ENCODE results near the gene RNF130.
A peak's percentile ranks its signal among the peaks of the same experiment; 100 is the strongest.

The RNF130 gene, protein sequence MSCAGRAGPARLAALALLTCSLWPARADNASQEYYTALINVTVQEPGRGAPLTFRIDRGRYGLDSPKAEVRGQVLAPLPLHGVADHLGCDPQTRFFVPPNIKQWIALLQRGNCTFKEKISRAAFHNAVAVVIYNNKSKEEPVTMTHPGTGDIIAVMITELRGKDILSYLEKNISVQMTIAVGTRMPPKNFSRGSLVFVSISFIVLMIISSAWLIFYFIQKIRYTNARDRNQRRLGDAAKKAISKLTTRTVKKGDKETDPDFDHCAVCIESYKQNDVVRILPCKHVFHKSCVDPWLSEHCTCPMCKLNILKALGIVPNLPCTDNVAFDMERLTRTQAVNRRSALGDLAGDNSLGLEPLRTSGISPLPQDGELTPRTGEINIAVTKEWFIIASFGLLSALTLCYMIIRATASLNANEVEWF

DNA sequence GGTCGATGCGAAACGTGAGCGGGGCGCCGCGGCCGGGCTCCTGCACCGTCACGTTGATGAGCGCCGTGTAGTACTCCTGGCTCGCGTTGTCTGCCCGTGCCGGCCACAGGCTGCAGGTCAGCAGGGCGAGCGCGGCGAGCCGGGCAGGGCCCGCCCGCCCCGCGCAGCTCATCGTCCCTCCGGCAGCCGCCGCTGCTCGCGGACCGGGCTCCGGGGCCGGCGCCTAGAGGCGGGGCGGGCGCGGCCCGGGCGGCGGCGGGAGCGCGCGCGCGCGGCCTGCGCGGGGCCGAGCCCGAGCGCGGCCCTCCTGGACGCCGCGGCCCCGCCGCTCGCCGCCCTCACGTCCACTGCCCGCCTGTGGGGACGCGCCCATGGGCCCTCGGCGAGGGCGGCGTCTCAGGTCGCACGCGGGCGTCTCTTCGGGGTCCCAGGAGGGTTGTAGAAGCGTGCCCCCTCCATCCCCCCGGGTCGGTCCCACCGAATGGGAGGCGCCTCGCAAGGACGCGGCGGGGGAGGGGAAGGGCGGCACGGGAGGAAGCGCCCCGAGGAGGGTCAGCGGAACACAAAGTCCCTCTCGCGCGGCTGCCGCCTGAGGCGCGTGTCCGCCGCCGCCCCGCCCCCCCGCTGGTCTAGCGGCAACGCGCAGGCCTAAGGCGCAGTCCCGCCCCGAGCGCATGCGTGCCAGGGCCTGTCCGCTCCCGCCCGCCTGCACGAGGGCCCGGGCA is at the start of gene RNF130:
Gene RNF130, minus strand, starts transcription at position 229 of the 725 bp plus-strand sequence. Its CDS starts 57 bp downstream, at position 172.
- peak within 1 kb of the TSS; percentile 73 for H3K4me3 ChIP-seq (ENCODE audit: low read depth, low read length)

DNA sequence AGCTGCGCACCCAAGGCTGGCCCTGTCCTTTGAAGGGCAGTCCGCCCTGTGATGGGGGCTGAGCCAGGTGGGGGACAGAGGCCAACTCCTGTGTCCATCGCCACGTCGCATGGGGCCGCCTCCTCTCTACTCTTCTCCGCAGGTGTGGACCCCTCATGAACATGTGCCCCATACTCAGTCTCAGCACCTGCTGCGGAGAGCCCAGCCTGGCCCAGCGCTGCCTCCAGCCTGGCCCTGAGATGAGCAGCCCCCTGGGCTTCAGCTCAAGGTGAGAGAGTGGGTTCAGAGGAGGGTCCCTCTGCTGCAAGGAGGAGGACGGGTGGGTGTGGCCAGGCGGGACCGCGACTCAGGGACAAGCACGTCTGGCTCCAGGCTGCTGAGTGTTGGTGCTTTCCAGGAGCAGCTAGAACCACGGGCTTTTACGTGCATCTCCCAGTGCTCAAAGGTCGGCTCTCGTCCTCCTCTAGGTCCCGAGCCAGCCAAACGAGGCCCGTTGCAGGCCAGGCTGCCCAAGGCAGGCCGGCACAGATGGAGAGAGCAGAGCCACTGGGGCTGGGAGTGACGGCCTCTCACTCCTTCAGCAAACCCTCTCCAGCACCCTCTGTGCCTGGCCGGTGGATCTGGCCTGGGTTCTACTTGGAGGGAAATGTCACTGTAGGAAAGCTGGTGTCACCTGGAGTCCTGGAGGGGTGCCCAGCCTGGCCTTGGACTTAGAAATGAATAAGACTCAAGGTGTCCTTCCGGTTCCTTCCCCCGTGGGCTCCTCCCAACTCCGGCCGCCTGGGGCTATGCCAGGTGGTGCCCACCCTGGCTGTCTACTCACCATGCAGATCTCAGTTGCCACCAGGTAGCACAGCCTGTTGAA is 48.9 kb upstream of the RNF130 start:
- H3K4me3 ChIP-seq (ENCODE audit: low read depth, low read length): no peak overlapping the region

DNA sequence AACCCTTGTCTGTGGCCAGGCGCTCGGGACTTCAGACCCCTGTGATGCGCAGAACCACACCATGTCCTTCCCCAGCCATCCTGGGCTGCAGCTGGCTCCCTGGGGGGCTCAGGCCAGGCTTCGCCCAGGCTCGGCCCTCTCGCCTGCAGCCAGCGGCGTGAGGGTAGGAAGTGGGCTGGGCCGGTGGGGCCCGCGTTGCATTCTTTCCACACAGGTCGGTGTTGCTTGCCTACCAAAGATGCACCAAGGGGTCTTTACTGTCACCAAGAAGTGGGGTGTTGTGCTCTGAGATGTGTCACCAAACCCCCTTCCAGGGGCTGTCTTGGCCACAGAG is 48.3 kb upstream of the RNF130 start:
- no peak overlapping the region for H3K4me3 ChIP-seq (ENCODE audit: low read depth, low read length)

DNA sequence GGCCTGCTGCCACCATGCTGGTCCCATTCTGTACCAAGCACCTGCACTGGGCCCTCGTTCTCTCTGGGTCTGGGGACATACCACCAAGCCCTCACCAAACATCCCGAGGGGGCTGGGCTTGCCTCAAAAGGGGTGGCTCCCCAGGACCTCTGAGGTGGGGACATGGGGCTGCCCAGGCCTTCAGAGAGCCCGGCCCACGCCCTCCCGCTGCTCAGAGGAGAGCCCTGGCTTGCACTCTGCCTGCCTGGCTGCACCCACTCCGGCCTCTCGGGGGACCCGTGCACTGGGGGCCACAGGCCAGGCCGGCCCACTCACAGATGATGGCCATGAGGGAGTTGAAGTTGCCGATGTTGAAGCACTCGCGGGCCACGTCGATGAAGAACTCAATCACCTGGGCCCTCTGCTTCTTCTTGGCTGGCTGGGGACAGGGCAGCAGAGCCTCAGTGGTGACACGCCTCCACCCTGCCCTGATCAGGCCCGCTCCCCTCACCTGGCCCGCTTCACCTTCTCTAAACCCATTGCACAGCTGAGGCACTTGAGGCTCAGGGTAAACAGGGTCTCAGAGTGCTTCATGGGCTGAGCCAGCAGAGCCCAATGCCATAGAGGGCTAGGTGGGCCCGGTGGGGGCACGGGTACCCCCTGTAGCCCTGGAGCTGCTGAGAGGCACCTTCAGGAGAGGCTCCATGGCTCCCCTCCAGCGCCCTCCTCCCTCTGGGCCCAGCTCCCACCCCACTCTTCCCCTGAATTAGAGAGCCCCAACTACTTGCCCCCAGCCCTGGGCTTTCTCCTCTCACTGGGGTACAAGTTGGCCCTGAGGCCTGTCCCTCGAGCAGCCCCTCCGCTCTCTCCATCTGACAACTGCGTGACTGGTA is 47.7 kb upstream of the RNF130 start:
- H3K4me3 ChIP-seq (ENCODE audit: low read depth, low read length): no peak overlapping the region

DNA sequence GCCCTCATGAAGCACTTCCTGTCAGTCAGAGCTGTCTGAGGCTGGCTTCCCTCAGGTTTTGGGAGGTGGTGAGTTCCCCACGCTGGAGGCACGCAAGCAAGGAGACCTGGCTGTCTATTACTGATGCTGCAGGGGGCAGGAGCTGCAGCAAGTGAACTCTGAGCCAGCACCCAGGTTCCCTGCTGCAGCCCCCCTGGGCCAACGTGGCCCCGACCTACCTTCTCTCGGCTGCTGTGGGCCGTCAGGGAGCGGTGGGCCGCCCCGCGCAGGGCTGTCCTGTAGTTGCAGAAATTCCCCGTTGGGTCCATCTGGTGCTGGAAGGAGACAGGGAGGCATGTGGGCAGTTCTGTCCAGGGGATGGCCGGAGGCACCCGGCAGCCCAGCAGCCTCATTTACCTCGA is 46.8 kb upstream of the RNF130 start:
- no peak overlapping the region for H3K4me3 ChIP-seq (ENCODE audit: low read depth, low read length)

DNA sequence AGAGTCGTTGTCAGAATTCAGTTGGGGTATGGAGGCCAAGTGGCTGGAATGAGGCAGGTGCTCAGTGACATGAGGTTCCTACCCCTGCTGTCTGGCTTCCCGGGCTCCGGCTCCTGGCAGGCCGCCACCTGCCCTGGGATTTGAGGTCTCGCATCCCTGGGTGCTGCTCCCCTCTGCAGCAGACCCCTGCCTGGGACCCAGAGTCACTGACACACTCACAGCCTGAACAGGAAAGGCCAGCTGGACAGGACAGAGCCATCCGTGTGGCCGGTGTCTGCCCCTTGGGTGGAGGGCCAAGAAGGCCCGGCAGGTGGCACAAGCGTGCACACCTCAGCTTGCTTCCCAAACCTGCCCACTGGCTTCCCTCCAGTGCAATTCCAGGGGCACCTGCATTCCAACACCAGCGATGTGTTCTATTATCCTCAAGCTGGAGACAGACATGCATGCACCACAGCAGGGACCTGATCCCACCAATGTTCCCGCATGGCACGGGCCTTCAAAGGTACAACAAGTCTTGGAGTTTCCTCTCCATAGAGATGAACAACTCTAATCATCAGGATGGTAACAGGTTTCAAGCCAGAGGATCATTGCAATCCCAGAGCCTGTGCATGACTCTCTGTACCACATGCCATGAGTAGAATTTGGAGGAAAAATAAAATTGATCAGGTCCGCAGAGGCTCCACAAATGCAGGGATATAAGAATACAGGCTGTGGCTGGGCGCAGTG is 45.6 kb upstream of the RNF130 start:
- no peak overlapping the region for H3K4me3 ChIP-seq (ENCODE audit: low read depth, low read length)

DNA sequence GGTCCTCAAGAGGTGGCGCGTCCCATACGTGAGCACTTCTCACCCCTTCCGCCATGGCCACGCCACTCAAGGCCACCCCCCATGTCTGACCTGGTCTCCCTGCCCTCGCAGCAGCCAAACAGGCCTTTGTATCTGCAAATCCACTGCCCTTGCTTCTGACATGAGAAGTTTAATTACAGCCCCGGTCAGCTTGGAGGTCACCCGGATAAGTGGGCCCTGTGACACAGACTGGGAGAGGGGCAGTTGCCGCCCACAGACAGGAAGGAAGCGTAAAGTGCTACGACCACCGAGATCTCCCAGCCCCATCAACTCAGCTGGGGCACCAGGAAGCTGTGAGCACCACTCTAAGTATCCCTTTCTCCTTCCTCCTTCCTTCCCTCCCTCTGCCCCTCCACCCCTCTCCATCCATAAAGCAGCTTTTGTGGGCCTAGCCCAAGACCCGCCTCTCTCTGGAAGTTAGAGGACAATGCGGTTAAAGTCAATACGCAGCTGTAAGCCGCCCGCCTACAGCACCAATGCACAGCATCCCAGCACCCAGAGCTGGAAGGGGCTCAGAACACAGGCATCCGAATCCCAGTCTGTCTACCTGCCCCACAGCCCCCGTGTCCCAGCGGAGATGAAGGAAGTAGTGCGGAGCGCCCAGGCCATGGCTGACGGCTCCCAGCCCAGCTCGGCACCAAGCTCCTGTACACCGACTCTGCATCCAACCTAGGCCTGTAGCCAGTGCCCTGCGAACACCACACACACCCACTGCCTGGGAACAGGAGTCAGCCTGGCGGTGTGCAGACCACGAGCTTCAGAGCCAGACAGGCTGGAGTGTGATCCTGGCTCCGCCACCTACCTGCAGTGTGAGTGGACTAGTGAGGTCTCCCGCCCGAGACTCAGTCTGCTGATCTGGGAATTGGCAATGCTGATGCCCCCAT is 44.8 kb upstream of the RNF130 start:
- H3K4me3 ChIP-seq (ENCODE audit: low read depth, low read length): no peak overlapping the region

DNA sequence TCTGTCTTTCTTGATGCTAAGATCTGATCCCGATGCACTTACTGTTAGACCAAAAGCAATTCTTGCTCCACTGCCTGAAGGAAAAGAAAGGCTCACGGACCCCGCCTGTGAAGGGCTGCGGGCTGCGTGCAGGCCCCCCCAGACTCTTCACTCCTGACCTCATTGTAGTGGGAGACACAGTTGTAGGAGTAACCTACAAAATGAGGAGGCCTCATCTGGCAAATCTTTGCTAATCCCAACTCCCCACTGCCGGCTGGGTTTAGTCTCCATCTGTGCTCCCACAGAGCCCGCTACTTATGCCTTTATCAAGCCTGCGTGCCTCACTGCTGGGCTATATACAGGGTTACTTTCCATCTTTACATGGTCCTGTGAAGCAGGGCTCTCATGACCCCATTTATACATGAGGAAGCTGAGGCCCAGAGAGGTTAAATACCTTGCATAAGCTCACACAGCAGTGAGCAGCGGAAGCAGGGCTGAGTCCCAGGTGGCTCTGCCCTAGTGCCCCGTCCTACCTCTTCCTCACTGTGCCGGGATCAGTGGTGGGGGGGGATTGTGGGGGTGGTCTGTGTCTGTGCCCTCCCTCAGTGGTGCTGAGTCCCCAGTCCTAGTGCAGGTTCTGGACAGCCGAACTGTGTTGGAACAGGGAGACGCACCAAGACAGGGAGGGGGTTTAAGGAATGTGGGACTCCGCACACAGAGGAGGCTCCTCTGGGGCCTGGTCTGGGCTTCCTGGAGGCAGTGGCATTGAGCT is 43.9 kb upstream of the RNF130 start:
- H3K4me3 ChIP-seq (ENCODE audit: low read depth, low read length): no peak overlapping the region

DNA sequence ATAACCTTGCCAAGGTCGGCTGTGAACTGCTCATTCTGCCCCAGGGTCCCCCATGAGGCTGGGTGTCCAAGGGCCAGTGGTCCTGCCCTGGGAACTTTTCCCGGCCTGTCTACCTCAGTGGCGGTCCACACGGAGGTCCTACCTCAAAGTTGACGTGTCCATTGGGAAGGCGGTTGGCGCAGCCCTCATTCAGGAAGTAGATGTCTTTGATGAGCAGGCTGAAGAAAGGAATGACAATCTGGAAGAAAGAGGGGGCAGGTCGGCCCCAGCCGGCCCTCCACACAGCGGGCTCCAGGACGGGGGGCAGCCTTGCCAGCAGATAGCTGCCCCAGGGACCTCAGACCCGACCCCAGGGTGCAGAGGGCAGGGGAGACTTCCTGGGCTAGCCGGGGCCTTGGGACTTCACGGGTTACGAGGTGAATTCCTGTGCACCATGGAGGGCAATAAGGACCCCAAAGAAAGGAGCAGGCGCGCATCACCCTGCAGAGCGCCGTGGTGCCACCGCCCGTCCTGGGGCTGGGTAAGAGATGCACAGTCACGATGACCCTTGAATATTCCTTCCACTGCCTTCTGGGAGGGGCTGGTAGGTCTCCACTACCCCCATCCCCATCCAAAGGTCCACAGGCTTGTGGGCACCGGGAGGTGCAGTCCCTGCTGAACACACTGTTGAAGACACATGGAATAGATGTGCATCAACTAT is 42.9 kb upstream of the RNF130 start:
- H3K4me3 ChIP-seq (ENCODE audit: low read depth, low read length): no peak overlapping the region

DNA sequence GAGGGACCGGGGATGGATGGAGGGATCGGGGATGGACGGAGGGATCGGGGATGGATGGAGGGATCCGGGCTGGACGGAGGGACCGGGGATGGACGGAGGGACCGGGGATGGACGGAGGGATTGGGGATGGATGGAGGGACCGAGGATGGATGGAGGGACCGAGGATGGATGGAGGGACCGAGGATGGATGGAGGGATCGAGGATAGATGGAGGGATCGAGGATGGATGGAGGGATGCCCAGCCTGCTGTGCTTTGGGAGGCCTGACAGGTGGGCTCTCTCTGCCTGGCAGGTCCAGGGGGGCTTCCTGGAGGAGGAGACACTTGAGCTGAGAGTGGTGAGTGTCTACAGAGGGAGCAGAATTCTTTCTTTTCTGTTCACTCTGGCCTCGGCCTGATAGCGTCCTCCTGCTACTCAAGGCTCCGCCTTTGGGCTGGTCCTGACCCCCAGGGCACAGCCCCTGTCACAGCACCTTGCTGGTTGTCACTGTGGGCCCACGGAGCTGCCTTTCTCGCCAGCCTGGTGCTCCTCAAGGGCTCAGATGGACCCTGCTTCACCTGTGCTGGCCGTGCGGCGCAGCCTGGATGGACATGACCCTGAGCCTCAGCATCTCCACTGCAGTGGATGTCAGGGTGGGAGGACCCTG is 42.2 kb upstream of the RNF130 start:
- H3K4me3 ChIP-seq (ENCODE audit: low read depth, low read length): no peak overlapping the region

DNA sequence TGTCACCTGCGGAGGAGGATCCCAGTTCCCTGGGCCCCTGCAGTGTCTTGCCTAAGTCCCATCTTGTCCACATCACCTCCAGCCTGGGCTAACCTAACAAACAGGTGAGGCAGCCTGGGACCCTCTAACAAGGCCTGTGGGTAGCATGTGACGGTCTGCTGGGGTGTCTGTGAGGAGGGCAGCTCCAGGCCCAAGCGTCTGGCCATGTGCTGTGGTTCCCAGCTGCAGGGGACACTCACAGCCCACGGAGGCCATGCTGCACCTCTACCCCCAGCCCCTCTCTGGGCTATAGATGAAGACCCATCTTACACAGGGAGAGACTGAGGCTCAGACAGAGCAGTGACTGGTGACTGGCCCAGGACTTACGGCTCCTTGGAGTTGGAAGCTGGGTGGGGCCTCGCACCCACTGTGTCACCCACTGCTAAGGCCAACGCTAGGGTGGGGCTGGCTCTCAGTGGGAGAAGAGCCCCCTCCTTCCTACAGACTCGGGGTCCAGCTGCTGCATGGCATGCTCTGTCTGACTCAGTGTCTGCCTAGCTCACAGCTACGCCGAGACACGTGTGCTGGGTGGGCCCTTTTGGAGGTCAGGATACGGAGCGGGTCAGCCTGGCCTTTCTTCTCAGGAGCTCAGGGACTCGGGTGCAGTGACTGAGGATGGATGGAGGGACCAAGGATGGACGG is 40.8 kb upstream of the RNF130 start:
- H3K4me3 ChIP-seq (ENCODE audit: low read depth, low read length): no peak overlapping the region

DNA sequence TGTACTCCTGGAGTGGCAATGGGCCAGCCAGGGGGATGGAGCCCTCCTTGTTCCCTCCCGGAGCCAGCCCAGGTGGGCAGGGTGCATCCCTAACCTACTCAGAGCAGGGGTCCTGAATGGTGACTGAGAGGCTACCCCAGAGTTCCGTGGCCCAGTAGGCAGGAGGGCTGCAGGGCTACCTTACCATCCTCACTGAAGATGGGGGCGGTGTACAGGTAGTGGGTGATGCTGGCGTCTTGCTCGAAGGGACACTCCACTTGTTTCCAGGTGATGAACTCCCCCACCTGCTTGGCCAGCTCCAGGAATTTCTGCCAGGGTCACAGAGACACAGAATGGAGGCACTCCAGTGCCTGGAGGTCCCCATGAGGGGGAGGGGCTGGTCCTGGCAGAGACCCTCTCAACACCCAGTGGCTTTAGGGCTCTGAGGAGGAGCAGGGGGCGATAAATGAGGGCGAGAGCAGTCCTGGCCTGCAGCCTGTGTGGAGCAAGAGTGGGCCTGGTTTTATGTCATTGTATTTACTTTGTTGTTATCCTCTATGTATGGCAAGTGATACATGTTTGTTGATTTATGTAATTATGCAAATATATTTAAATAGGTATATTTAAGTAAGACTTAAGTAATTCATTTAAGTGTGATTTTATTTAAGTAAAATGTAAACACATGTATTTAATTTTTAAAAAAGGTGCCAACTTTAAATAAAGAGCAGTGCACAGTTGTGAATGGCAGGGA is 39.9 kb upstream of the RNF130 start:
- H3K4me3 ChIP-seq (ENCODE audit: low read depth, low read length): no peak overlapping the region

DNA sequence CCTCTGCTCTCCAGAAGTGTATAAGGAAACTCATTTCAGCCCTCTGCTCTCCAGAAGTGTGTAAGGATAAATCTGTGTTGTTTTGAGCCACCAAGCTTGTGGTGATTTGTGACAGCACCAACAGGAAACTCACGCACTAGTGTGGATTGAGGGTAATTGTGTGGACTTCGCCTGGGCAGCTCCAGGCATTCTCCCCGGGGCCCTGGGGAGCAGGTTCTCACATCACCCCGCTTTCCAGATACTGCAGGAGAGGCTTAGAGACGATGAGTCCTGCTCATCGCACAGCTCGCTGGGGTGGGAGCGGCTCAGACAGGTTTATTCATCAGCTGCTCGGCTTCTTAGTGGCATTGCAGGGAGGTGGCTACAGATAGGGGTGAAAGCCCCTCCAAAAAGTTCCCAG is 38.4 kb upstream of the RNF130 start:
- no peak overlapping the region for H3K4me3 ChIP-seq (ENCODE audit: low read depth, low read length)

DNA sequence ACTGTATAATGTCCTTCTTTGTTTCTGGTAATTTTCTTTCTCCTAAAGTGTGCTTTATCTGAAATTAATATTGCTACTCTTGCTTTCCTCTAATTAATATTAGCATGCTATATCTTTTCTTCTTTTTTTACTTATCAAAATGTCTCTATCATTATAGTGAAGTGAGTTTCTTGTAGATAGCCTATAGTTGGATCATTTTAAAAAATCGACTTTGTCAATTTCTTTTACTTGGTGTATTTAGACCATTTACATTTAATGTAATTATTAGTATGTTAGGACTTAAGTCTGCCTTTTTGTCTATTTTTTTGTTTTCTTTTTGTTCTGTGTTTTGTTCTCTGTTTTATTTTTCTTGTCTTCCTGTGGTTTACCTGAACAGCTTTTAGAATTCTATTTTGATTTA is 35.4 kb upstream of the RNF130 start:
- H3K4me3 ChIP-seq (ENCODE audit: low read depth, low read length): no peak overlapping the region

DNA sequence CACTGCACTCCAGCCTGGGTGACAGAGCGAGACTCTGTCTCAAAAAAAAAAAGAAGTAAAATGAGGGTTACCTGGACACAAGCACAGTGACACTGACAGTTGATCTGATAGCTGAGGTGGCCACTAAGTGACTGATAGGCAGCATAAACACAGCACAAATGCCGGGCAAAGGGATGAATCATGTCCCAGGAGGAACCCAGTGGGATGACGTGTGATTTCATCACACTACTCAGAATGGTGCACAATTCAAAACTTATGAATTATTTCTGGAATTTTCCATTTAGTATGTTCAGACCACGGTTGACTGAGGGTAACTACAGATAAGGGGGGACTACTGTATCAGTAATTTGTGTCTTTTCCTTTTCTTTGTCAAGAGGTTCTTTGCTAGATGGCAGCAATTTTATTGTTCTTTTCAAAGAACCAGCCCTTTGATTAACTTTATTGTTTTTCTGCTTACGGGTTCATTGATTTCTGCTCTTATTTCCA is 34.3 kb upstream of the RNF130 start:
- H3K4me3 ChIP-seq (ENCODE audit: low read depth, low read length): no peak overlapping the region

DNA sequence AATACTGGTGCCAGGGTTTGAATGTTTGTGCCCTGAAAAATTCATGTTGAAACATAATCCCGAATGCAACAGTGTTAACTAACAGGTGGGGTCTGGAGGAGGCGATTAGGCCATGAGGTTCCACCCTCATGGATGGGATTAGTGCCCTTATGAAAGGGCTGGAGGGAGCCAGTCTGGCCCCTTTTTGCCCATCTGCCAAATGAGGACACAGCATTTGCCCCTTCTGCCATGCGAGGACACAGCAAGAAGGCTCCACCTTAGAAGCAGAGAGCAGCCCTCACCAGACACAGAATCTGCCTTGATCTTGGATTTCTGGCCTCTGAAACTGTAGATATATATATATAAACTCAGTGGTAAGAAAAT is 32.6 kb upstream of the RNF130 start:
- H3K4me3 ChIP-seq (ENCODE audit: low read depth, low read length): no peak overlapping the region

All from iPS-11a (cell line).